ENCODE data around the gene ANKK1.
A peak's percentile ranks its signal among the peaks of the same experiment; 100 is the strongest.

ANKK1 gene

DNA sequence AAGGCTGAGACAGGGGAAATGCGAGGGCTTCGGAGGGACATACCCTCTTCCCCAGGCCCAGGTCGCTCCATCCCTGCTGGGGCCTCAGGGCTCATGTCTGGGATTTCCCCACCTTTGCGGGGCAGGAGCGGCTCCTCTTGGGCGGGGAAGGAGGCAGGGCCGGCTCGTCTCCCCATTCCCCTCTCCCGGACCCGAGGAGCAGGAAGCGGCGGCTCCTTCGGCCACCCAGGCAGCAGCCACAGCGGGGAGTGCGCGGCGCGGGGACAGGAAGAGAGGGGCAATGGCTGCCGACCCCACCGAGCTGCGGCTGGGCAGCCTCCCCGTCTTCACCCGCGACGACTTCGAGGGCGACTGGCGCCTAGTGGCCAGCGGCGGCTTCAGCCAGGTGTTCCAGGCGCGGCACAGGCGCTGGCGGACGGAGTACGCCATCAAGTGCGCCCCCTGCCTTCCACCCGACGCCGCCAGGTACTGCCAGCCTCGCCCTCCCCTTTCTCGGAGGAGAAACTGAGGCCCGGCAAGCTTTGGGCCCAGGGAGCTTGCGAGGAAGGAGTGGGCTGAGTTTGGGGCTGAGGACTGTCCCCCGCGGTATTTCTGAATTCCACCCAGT lies at the start of gene ANKK1:
Gene ANKK1 (plus strand): TSS at position 175 of the 607 bp plus-strand sequence. CDS start 106 bp downstream, at position 281.
- no peak within 1 kb of the TSS for H3K27ac Mint-ChIP-seq
- no peaks in the 10 kb centered on the region for H3K9me3 Mint-ChIP-seq
- no peak within 1 kb of the TSS for H3K4me3 Mint-ChIP-seq
- H3K27me3 Mint-ChIP-seq, result peaks cover 7% of the 10 kb centered on the region
- H3K36me3 Mint-ChIP-seq (ENCODE audit: low read depth), result peaks cover 6% of the 10 kb centered on the region
- no peaks in the 10 kb centered on the region for H3K4me1 Mint-ChIP-seq (ENCODE audit: low read depth)
- no peak for DNase-seq

DNA sequence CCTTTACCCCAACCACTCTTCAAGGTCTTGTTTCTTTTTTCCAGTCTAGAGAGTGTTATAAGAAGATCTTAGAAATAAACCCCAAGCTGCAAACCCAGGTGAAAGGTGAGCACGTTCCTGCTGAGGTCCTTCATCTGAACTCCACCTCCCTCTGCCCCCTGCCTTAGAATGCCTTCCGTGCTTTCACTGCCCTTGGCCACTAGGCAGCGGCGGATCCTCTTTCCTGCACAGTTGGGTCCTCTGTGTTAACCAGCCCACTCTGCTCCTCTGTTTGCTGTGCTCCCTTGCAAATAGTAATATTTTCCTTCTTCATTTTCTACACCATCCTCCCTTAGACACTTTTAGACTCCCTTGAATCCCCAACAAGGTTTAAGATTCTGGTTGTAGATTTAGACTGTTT lies 48.8 kb upstream of the ANKK1 start:
- Mint-ChIP-seq H3K4me3 (no peak overlapping the region), H3K27me3 (no peaks in the 10 kb centered on the region), H3K36me3 (ENCODE audit: low read depth) (peaks cover 93% of the 10 kb centered on the region), H3K4me1 (ENCODE audit: low read depth) (no peaks in the 10 kb centered on the region), H3K9me3 (no peaks in the 10 kb centered on the region), H3K27ac (no peak overlapping the region)
- no peak for DNase-seq

DNA sequence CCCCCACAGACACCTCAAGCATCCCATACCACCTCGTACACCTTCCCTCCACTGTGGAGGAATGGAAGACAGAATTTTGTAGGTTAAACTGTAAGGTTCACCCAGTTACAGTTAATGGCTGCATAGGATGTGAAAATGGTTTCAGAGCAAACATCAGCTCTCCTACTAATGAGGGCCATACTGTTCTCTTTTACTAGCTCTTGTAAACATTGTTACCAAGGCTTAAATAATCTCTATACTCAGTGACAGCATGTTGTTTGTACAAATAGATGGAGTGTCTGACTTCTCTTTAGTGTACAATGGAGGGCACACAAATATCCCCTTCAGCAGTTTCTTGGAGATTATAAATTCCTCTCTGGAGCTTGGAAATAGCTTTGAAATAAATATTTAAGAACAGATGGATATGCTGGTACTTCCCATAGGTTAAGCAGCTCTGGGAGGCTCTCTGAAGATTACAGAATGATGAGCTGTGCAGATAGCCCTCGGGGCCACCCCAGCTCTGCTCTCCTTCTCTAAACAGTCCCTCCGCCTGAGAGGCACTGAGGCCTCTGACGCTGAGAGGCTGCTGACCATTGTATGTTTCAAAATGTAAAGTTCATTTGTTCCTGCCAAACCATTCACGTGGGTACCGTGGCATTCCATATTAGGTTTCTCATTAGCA lies 47.5 kb upstream of the ANKK1 start:
- H3K36me3 Mint-ChIP-seq (ENCODE audit: low read depth), result peaks cover 92% of the 10 kb centered on the region
- H3K4me1 Mint-ChIP-seq (ENCODE audit: low read depth), result no peaks in the 10 kb centered on the region
- H3K4me3 Mint-ChIP-seq, result no peak overlapping the region
- no peak for DNase-seq
- no peak overlapping the region for H3K27ac Mint-ChIP-seq
- H3K27me3 Mint-ChIP-seq, result no peaks in the 10 kb centered on the region
- no peaks in the 10 kb centered on the region for H3K9me3 Mint-ChIP-seq

DNA sequence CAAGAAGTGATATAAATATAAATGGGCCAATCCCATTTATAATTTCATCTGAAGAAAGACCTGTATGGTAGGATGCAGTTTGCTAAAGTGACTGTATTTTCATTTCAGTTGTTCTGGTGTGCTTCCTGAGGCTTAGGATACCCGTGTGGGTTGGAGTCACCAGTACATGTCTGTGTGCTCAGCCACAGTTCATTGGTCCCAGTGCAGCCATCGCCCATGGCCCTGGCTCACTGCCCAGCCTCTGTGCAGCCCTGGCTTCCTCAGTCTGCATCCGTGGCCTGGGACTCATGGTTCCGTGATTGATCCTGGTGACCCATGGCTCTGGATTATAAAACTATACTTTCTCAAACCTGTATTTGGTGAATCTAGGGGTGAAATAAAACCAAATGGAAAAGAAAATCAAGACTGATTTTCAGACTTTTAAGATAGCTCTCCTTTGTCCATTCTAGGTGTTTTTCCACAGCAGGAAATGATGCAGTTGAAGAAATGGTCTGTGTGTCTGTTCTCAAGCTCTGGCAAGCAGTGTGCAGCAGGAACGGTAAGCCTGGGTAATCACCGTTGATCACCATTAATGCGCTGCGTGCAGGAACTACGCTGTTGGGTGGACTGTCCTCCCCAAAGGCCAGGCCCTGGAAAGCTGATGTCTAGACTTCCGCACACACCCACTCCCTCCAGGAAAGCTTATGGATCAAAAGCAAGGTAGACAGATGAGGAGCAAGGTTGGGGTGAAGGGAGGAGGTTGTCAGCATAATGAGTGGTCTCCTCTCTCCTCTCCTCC lies 46.0 kb upstream of the ANKK1 start:
- Mint-ChIP-seq H3K4me1 (ENCODE audit: low read depth) (no peaks in the 10 kb centered on the region), H3K27ac (no peak overlapping the region), H3K4me3 (no peak overlapping the region), H3K27me3 (no peaks in the 10 kb centered on the region), H3K9me3 (no peaks in the 10 kb centered on the region), H3K36me3 (ENCODE audit: low read depth) (peaks cover 90% of the 10 kb centered on the region)
- no peak for DNase-seq

DNA sequence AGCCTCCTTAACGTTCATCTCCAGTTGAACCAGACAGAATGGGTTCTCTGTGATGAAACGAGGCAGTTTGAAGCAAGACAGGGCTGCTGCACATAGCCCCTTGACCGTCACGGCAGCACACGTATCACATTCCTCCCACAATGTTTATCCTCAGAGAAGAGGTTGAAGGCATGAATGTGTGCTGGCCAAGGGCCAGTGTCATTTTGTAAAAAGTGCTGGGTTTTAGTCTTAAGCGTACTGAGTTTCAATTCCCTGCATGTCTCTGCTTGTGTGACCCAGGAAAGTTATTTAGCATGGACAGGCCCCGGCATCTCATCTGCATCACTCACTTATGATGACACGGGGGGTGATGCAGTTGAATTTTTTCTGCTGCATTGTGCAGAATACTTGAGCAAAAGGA lies 41.6 kb upstream of the ANKK1 start:
- Mint-ChIP-seq H3K4me3 (no peak overlapping the region), H3K4me1 (ENCODE audit: low read depth) (no peaks in the 10 kb centered on the region), H3K27me3 (no peaks in the 10 kb centered on the region), H3K36me3 (ENCODE audit: low read depth) (peaks cover 89% of the 10 kb centered on the region), H3K9me3 (no peaks in the 10 kb centered on the region), H3K27ac (no peak overlapping the region)
- DNase-seq, result no peak

- no peak for DNase-seq
- Mint-ChIP-seq H3K27ac (no peak overlapping the region), H3K27me3 (no peaks in the 10 kb centered on the region), H3K9me3 (peaks cover 7% of the 10 kb centered on the region), H3K36me3 (ENCODE audit: low read depth) (peaks cover 89% of the 10 kb centered on the region), H3K4me1 (ENCODE audit: low read depth) (no peaks in the 10 kb centered on the region), H3K4me3 (no peak overlapping the region)
Observed at GRCh38 chr11:113349528-113349927, 38.1 kb upstream of the ANKK1 start.

GRCh38 chr11:113350336-113351067 lies 37.1 kb upstream of the ANKK1 start:
- Mint-ChIP-seq H3K36me3 (ENCODE audit: low read depth) (peaks cover 90% of the 10 kb centered on the region), H3K27me3 (no peaks in the 10 kb centered on the region), H3K4me3 (no peak overlapping the region), H3K27ac (no peak overlapping the region), H3K9me3 (peaks cover 16% of the 10 kb centered on the region), H3K4me1 (ENCODE audit: low read depth) (no peaks in the 10 kb centered on the region)
- no peak for DNase-seq

- no peak overlapping the region for H3K27ac Mint-ChIP-seq
- DNase-seq, result no peak
- H3K9me3 Mint-ChIP-seq, result peaks cover 21% of the 10 kb centered on the region
- H3K4me1 Mint-ChIP-seq (ENCODE audit: low read depth), result no peaks in the 10 kb centered on the region
- H3K36me3 Mint-ChIP-seq (ENCODE audit: low read depth), result peaks cover 92% of the 10 kb centered on the region
- H3K27me3 Mint-ChIP-seq, result no peaks in the 10 kb centered on the region
- H3K4me3 Mint-ChIP-seq, result no peak overlapping the region
Observed at GRCh38 chr11:113351068-113351450, 36.5 kb upstream of the ANKK1 start.

DNA sequence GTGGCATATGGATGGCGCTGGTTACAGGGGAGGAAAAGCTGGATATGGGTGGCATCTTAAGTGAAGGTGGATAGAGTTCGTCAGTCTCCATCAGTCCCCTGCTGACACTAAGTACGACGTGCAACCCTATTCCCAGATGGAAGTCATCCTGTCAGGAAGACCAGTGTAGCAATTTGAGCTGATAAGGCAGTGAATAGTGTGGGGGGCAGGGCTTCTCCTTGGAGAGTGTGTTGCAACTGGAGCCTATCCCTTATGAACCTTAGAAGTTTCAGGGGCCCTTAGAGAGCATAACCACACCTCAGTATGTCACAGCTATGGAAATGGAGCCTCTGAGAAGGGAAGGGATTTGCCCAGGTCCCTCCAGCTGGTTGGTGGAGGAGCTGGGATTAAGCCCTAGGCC lies 36.1 kb upstream of the ANKK1 start:
- Mint-ChIP-seq H3K4me1 (ENCODE audit: low read depth) (no peaks in the 10 kb centered on the region), H3K27ac (no peak overlapping the region), H3K27me3 (no peaks in the 10 kb centered on the region), H3K36me3 (ENCODE audit: low read depth) (peaks cover 92% of the 10 kb centered on the region), H3K9me3 (peaks cover 23% of the 10 kb centered on the region), H3K4me3 (no peak overlapping the region)
- DNase-seq, result no peak

GRCh38 chr11:113356203-113356602 lies 31.4 kb upstream of the ANKK1 start:
- H3K27ac Mint-ChIP-seq, result no peak overlapping the region
- H3K27me3 Mint-ChIP-seq, result no peaks in the 10 kb centered on the region
- DNase-seq, result no peak
- H3K36me3 Mint-ChIP-seq (ENCODE audit: low read depth), result peaks cover 98% of the 10 kb centered on the region
- H3K4me1 Mint-ChIP-seq (ENCODE audit: low read depth), result no peaks in the 10 kb centered on the region
- H3K4me3 Mint-ChIP-seq, result no peak overlapping the region
- H3K9me3 Mint-ChIP-seq, result peaks cover 23% of the 10 kb centered on the region

DNA sequence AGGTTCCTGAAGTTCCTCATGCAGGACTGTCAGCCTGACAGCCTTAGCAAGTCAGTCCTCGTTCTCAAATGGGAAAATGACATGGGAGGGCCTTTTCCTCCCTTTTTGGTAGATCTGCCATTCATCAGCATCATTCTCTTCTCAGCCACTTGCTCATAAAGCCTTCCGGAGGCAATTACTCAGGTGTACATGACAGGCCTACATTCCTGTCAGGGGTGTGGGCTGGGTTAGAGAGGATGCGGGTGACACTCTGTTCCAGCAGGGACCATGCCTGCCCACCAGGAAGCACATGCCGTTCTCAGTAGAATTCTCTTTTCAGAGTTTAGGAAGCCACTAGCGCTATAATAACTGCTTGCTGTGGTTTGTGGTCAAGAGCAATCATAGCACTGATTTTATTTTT lies 24.2 kb upstream of the ANKK1 start:
- Mint-ChIP-seq H3K27ac (peak overlapping the region; percentile 2), H3K9me3 (no peaks in the 10 kb centered on the region), H3K36me3 (ENCODE audit: low read depth) (peaks cover 92% of the 10 kb centered on the region), H3K27me3 (no peaks in the 10 kb centered on the region), H3K4me3 (no peak overlapping the region), H3K4me1 (ENCODE audit: low read depth) (peaks cover 26% of the 10 kb centered on the region)
- DNase-seq, result no peak

DNA sequence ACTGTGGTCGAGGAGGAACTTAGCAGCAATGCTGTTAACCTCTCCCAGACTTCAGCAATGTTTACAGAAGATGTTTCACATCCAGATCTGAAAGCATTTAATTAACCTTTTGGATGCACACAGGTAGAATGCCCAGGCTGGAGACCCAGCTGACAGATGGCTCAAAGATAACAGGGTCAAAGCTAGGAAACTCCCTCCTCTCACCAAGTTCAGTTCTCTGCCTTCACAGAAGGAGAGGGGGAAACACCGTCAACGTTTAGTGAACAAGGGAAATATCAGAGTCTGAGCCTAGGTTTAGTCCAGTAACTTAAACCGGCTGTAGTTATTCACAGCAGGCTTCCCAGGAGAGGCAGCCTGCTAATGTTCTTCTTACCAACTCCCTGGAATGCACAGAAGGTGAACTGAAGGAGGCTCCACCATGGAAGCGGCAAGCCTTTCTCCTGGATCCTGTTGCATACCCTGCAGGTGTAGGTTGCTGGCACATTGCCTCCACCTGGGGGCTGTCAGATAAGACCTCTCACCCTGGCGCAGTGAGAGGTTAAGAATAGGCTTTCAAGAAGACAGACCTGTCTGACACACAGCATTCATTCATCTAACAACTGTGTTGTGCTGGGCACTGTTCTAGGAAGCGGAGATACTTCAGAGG lies 23.5 kb upstream of the ANKK1 start:
- H3K27ac Mint-ChIP-seq, result no peak overlapping the region
- no peak for DNase-seq
- no peaks in the 10 kb centered on the region for H3K27me3 Mint-ChIP-seq
- peaks cover 26% of the 10 kb centered on the region for H3K4me1 Mint-ChIP-seq (ENCODE audit: low read depth)
- no peaks in the 10 kb centered on the region for H3K9me3 Mint-ChIP-seq
- H3K36me3 Mint-ChIP-seq (ENCODE audit: low read depth), result peaks cover 92% of the 10 kb centered on the region
- no peak overlapping the region for H3K4me3 Mint-ChIP-seq

DNA sequence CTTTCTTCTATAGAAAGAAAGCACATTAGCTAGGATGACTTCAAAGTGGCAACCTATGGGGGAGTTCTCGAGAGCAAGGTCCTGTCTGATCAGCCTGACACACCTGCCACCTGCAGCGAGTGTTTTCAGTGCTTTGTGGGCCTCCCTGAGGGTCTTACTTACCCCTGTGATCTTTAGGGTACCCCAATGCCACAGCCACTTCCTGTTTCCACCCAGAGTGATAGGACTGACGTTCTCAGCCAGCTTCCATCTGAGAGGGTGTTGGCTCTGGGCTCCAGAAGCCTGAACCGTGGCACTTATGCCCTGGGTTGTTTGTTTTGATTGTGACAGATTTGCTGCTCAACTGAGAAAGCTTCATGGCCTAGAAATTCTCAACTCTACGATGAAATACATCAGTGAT lies 21.7 kb upstream of the ANKK1 start:
- H3K27ac Mint-ChIP-seq, result peak overlapping the region; percentile 78
- no peaks in the 10 kb centered on the region for H3K9me3 Mint-ChIP-seq
- peaks cover 26% of the 10 kb centered on the region for H3K4me1 Mint-ChIP-seq (ENCODE audit: low read depth)
- no peak for DNase-seq
- H3K27me3 Mint-ChIP-seq, result no peaks in the 10 kb centered on the region
- H3K36me3 Mint-ChIP-seq (ENCODE audit: low read depth), result peaks cover 87% of the 10 kb centered on the region
- no peak overlapping the region for H3K4me3 Mint-ChIP-seq

- H3K9me3 Mint-ChIP-seq, result no peaks in the 10 kb centered on the region
- H3K4me1 Mint-ChIP-seq (ENCODE audit: low read depth), result peaks cover 17% of the 10 kb centered on the region
- H3K27ac Mint-ChIP-seq, result no peak overlapping the region
- peaks cover 71% of the 10 kb centered on the region for H3K36me3 Mint-ChIP-seq (ENCODE audit: low read depth)
- no peak overlapping the region for H3K4me3 Mint-ChIP-seq
- DNase-seq, result no peak
- no peaks in the 10 kb centered on the region for H3K27me3 Mint-ChIP-seq
Observed at GRCh38 chr11:113369411-113369810, 18.2 kb upstream of the ANKK1 start.
